Germinal center (tissue), 1 donor: ENCODE data around the gene RNF34.

ENCODE experiments used
- DNase-seq: peaks from one replicate; pipeline ENCODE4 v3.0.0; 2012; ENCODE audit warnings: mixed read lengths, low spot score

The RNF34 gene

GRCh38 chr12:121467638-121468498 lies 68.0 kb downstream of the RNF34 start:
- no peak for DNase-seq

GRCh38 chr12:121468499-121468801 lies 68.5 kb downstream of the RNF34 start:
- no peak for DNase-seq

- no peak for DNase-seq
Measured at GRCh38 chr12:121470751-121471150, 70.8 kb downstream of the RNF34 start.

- DNase-seq = no peak
Measured at GRCh38 chr12:121472150-121472905, 72.4 kb downstream of the RNF34 start.
